ENCODE results near the gene FBXO17. TPM values are rescaled to one million over a fixed set of nuclear protein-coding genes. Genes with fewer than 3 reads are reported as not detected.

Gene FBXO17
- total and polyA plus RNA-seq, 2 of the 13 experiments (the other 11 are each of a cell fraction or from before 2014, with no cell fraction given) = 22.1 to 58.7 TPM

DNA sequence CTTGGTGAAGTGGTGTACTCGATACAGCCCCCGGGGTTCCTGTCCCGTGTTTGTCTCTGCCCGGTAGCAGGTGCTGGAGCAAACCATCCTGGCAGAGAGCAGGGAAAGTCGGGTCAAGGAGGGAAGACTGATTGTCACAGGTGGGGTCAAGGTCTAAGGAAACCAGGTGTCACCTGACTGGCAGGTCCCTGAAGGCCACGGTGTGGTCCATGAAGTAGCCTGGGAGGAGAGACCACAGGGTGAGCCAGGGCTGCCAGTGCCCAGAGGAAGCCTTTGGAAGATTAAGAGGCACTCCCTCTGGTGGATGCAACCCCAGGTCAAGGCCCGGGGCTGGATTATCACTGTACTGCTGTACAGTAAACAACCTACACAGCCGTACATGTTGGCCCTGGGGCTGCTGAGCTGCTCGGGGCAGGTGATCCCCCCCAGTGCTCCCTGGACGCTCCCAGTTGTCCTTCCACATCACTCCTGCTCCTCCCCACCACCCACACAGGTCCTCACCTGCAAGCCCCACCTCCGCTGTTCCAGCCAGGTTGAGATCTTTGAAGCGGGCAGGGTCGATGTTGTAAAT, 57.5 kb downstream of the FBXO17 start (continued):
- TF ChIP-seq ZNF773 (CRISPR knock-in tag; IDR thresholded peaks at IDR 0.05; ENCODE audit: borderline replicate concordance) (no peak), ZSCAN31 (CRISPR knock-in tag; IDR thresholded peaks at IDR 0.05; ENCODE audit: low read depth) (0 out of 2 replicates have a peak, but pooled peaks have one; percentile 31), SMC3 (IDR thresholded peaks at IDR 0.05; ENCODE audit: low read length) (peak; percentile 68), ZNF333 (CRISPR knock-in tag; IDR thresholded peaks at IDR 0.05; ENCODE audit: borderline replicate concordance) (0 out of 2 replicates have a peak, but pooled peaks have one; percentile 57), ZNF263 (CRISPR knock-in tag; IDR thresholded peaks at IDR 0.05) (peak; percentile 98), HNF4A (CRISPR knock-in tag; IDR thresholded peaks at IDR 0.05) (0 out of 2 replicates have a peak, but pooled peaks have one; percentile 23), ZMYM3 (CRISPR knock-in tag; IDR thresholded peaks at IDR 0.05) (peak; percentile 58; the same call in 1 of the 2 replicates), ZBTB38 (CRISPR knock-in tag; IDR thresholded peaks at IDR 0.05) (0 out of 2 replicates have a peak, but pooled peaks have one; percentile 12), RARA (CRISPR knock-in tag; IDR thresholded peaks at IDR 0.05) (peak; percentile 44; the same call in 1 of the 2 replicates), NR2F6 (IDR thresholded peaks at IDR 0.05) (peak; percentile 65), NR2F6 (CRISPR knock-in tag; IDR thresholded peaks at IDR 0.05) (peak; percentile 75), SAP130 (CRISPR knock-in tag; IDR thresholded peaks at IDR 0.05; ENCODE audit: low read depth) (0 out of 2 replicates have a peak, but pooled peaks have one; percentile 24), RAD21 (CRISPR knock-in tag; IDR thresholded peaks at IDR 0.05) (peak; percentile 35; the same call in 1 of the 2 replicates), RFXAP (CRISPR knock-in tag; IDR thresholded peaks at IDR 0.05; ENCODE audit: borderline replicate concordance) (0 out of 2 replicates have a peak, but pooled peaks have one; percentile 30), SMAD1 (CRISPR knock-in tag; IDR thresholded peaks at IDR 0.05; ENCODE audit: borderline replicate concordance, low read depth) (no peak), MED8 (CRISPR knock-in tag; IDR thresholded peaks at IDR 0.05; ENCODE audit: insufficient replicate concordance) (no peak), THAP11 (CRISPR knock-in tag; IDR thresholded peaks at IDR 0.05) (peak; percentile 37; the same call in 1 of the 2 replicates), NR1H2 (CRISPR knock-in tag; IDR thresholded peaks at IDR 0.05; ENCODE audit: borderline replicate concordance, low read depth) (no peak)
- TF ChIP-seq, protein P1, sequence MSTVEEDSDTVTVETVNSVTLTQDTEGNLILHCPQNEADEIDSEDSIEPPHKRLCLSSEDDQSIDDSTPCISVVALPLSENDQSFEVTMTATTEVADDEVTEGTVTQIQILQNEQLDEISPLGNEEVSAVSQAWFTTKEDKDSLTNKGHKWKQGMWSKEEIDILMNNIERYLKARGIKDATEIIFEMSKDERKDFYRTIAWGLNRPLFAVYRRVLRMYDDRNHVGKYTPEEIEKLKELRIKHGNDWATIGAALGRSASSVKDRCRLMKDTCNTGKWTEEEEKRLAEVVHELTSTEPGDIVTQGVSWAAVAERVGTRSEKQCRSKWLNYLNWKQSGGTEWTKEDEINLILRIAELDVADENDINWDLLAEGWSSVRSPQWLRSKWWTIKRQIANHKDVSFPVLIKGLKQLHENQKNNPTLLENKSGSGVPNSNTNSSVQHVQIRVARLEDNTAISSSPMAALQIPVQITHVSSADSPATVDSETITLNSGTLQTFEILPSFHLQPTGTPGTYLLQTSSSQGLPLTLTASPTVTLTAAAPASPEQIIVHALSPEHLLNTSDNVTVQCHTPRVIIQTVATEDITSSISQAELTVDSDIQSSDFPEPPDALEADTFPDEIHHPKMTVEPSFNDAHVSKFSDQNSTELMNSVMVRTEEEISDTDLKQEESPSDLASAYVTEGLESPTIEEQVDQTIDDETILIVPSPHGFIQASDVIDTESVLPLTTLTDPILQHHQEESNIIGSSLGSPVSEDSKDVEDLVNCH (CRISPR knock-in tag; IDR thresholded peaks at IDR 0.05) = no peak
- TF ChIP-seq, protein P2, sequence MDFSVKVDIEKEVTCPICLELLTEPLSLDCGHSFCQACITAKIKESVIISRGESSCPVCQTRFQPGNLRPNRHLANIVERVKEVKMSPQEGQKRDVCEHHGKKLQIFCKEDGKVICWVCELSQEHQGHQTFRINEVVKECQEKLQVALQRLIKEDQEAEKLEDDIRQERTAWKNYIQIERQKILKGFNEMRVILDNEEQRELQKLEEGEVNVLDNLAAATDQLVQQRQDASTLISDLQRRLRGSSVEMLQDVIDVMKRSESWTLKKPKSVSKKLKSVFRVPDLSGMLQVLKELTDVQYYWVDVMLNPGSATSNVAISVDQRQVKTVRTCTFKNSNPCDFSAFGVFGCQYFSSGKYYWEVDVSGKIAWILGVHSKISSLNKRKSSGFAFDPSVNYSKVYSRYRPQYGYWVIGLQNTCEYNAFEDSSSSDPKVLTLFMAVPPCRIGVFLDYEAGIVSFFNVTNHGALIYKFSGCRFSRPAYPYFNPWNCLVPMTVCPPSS (IDR thresholded peaks at IDR 0.05) = no peak
- TF ChIP-seq, protein P3, sequence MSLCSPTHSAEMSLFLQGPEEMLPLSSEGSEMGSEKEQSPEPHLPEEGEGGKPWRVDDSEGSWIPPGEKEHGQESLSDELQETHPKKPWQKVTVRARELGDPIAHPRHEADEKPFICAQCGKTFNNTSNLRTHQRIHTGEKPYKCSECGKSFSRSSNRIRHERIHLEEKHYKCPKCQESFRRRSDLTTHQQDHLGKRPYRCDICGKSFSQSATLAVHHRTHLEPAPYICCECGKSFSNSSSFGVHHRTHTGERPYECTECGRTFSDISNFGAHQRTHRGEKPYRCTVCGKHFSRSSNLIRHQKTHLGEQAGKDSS (CRISPR knock-in tag; IDR thresholded peaks at IDR 0.05; ENCODE audit: borderline replicate concordance, low read depth) = peak; percentile 23; the same call in 1 of the 2 replicates
